GM19372 (cell line): Measurements from ENCODE around the gene NECAP2.

Experiments
- ATAC-seq: cut with Tn5 transposase; IDR thresholded peaks from one replicate; pipeline ENCODE4 v1.9.1; 2021; ENCODE audit warnings: mild to moderate bottlenecking, low read depth, moderate library complexity; ENCODE audit not compliant: unreplicated experiment

The NECAP2 gene

GRCh38 chr1:16425125-16426025 lies 15.1 kb upstream of the NECAP2 start:
- ATAC-seq: no peak

- no peak for ATAC-seq
Observed at GRCh38 chr1:16430606-16431005, 9.9 kb upstream of the NECAP2 start.

- ATAC-seq: no peak
Observed at GRCh38 chr1:16433030-16433429, 7.5 kb upstream of the NECAP2 start.

- no peak for ATAC-seq
Observed at GRCh38 chr1:16434007-16434406, 6.5 kb upstream of the NECAP2 start.

GRCh38 chr1:16434501-16434900 lies 6.0 kb upstream of the NECAP2 start:
- no peak for ATAC-seq

- ATAC-seq: no peak
Observed at GRCh38 chr1:16436946-16437474, 3.5 kb upstream of the NECAP2 start, which contains the start of gene SPATA21. TSS of gene SPATA21 (minus strand) at chr1:16437424. CDS start at chr1:16431371, 6,053 bp downstream.

GRCh38 chr1:16438516-16438915 lies 2.0 kb upstream of the NECAP2 start:
- no peak for ATAC-seq

GRCh38 chr1:16438924-16439323 lies 1.6 kb upstream of the NECAP2 start:
- ATAC-seq: no peak

GRCh38 chr1:16440131-16440469 lies 424 bp upstream of the NECAP2 start:
- no peak for ATAC-seq

- no peak for ATAC-seq
Observed at GRCh38 chr1:16441282-16441665, 750 bp downstream of the NECAP2 start.

- no peak for ATAC-seq
Observed at GRCh38 chr1:16442265-16442664, 1.7 kb downstream of the NECAP2 start.

- no peak for ATAC-seq
Observed at GRCh38 chr1:16442941-16443340, 2.4 kb downstream of the NECAP2 start.

GRCh38 chr1:16443975-16444770 lies 3.6 kb downstream of the NECAP2 start:
- ATAC-seq: no peak

GRCh38 chr1:16445052-16445451 lies 4.5 kb downstream of the NECAP2 start:
- ATAC-seq: no peak

GRCh38 chr1:16446116-16446515 lies 5.6 kb downstream of the NECAP2 start:
- ATAC-seq: no peak

- no peak for ATAC-seq
Observed at GRCh38 chr1:16447641-16448040, 7.1 kb downstream of the NECAP2 start.

- ATAC-seq: no peak
Observed at GRCh38 chr1:16449065-16449464, 8.5 kb downstream of the NECAP2 start.

GRCh38 chr1:16449666-16450065 lies 9.1 kb downstream of the NECAP2 start:
- ATAC-seq: no peak

GRCh38 chr1:16450863-16451481 lies 10.4 kb downstream of the NECAP2 start:
- ATAC-seq: no peak

GRCh38 chr1:16451841-16452528 lies 11.5 kb downstream of the NECAP2 start:
- ATAC-seq: no peak
